Activated T-cell treated with anti-CD3 and anti-CD28 coated beads for 24 hours (primary cell): ENCODE measurements around the gene OR2C1.

Experiments used
- DNase-seq: peaks from one replicate; pipeline ENCODE4 v3.0.0-alpha.2; 2020; ENCODE audit warnings: low read depth

The OR2C1 gene

DNA sequence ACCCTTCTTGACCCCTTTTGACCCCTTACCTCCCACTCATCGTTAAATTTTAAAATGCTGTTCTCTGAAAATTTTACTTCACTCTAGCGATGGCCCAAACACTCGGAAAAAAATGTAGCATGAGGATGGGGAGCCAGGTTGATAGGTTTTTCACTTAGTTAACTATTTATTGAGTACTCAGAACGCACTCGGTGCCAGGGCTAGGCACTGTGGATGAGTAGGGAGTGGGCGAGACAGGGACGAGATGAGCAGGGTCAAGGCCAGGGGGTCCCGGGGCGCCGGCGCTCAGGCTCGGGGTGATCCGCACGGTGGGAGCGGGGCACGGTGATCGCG is 44.7 kb downstream of the OR2C1 start:
- no peak for DNase-seq

DNA sequence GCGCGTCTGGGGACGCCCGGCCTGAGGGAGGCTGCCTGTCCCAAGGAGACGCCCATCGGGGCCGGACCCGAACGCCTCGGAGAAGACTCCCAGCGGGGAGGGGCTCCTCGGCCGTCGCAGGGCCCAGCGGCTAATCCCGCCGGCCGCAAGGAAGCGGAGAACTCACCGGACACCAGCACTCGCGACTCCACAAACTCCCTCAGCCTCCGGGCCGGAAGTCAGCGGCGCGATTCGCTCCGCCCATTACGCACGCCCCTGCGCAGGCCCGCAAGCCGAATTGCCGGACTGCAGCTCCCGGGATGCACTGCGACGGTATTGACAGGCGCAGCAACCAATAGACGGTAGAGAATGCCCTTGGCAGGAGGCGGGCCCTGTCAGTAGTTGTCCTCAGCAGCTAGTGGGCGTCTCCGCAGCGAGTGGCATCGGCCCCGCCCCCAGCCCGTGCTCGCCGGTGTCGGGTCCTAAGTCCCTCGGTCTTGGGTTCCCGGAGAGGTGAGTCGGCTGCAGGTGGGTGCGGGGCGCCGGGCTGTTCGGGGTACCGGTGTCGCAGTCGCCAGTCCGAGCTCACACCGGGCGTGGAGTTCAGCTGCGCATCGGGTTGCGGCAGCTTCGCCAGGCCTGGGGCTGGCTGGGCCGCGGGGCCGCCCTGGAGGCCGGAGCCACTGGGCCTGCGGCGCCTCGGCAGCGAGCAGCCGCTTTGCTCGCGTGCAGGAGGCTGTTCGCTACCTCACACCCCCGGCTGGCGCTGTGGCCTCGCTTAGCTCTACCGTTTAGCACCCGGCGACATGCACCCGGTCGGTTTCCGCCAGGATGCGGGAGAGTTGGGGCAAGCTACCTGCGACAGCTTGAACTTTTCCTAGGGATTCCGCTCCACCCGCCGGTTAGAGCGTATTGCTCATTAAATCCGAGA is 45.3 kb downstream of the OR2C1 start, which contains the start of the genes ZNF174 and ZSCAN32:
ZNF174 (plus strand) TSS at position 437 of the 910 bp plus-strand sequence. CDS start 790 bp downstream, outside the sequence.
ZSCAN32 (minus strand) TSS at position 226 of the 910 bp plus-strand sequence. CDS start 3,447 bp downstream, outside the sequence.
- DNase-seq, result peak; percentile 100

GRCh38 chr16:3401719-3402397 is 46.2 kb downstream of the OR2C1 start:
- DNase-seq, result no peak
